ENCODE results near the gene LRRFIP1.

Gene LRRFIP1

DNA sequence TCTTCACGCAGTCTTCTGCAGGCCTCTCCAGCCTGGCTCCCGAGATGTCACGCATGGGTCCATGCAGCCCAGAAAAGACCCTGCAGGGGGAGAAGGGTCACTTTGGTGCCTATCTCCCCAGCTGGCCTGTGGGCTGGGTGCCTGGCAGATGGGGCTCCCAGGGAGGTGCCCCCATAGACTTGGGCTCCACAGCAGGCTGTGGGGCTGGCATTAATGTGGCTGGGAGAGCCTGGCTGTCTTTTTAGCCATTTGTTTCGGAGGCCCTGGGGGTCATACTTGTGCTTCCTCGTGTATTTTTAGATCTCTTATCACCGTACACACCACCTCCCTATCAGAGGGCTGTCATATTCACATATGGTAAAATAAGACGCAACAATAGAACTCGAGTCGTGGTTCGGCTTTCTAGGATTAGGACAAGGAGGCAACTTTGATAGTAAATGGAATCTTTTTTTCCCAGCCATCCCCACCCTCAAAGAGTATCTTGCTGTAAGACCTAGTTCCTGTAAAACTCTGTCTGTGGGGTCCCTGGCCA is 74.5 kb downstream of the LRRFIP1 start:
- H3F3A ChIP-seq (ENCODE audit: insufficient read depth, low read length) = peaks cover 54% of the 10 kb centered on the region
- H4K20me1 ChIP-seq (ENCODE audit: insufficient read depth, low read length) = peaks cover 7% of the 10 kb centered on the region; the same call in 1 of the 2 replicates
- DNase-seq = no peak
- no peak overlapping the region for H2AFZ ChIP-seq (ENCODE audit: low read length)
- peak overlapping the region; percentile 63 for H3K4me2 ChIP-seq (ENCODE audit: low read depth, low read length)
- H3K36me3 ChIP-seq (replicated peaks; ENCODE audit: insufficient read depth, low read length) = no peaks in the 10 kb centered on the region
- no peaks in the 10 kb centered on the region for H3K9me2 ChIP-seq (replicated peaks; ENCODE audit: insufficient read depth, low read length)
- H3K27me3 ChIP-seq (replicated peaks; ENCODE audit: insufficient read depth, low read length) = no peaks in the 10 kb centered on the region
- TF ChIP-seq, protein P1, sequence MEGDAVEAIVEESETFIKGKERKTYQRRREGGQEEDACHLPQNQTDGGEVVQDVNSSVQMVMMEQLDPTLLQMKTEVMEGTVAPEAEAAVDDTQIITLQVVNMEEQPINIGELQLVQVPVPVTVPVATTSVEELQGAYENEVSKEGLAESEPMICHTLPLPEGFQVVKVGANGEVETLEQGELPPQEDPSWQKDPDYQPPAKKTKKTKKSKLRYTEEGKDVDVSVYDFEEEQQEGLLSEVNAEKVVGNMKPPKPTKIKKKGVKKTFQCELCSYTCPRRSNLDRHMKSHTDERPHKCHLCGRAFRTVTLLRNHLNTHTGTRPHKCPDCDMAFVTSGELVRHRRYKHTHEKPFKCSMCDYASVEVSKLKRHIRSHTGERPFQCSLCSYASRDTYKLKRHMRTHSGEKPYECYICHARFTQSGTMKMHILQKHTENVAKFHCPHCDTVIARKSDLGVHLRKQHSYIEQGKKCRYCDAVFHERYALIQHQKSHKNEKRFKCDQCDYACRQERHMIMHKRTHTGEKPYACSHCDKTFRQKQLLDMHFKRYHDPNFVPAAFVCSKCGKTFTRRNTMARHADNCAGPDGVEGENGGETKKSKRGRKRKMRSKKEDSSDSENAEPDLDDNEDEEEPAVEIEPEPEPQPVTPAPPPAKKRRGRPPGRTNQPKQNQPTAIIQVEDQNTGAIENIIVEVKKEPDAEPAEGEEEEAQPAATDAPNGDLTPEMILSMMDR (IDR thresholded peaks at IDR 0.05; ENCODE audit: low read length) = no peak
- TF ChIP-seq EZH2 (optimal IDR thresholded peaks at IDR 0.05; ENCODE audit: low read depth, low read length) (no peak), EZH2phosphoT487 (IDR thresholded peaks at IDR 0.05; ENCODE audit: low read length) (no peak)
- H3K9ac ChIP-seq (ENCODE audit: low read length) = peak overlapping the region; percentile 84
- H3K79me2 ChIP-seq (ENCODE audit: low read length) = peaks cover 91% of the 10 kb centered on the region
- H3K4me1 ChIP-seq (ENCODE audit: low read length) = peaks cover 69% of the 10 kb centered on the region
- H3K9me3 ChIP-seq (replicated peaks; ENCODE audit: insufficient read depth, low read length) = no peaks in the 10 kb centered on the region
- peak overlapping the region; percentile 23 for H3K4me3 ChIP-seq (ENCODE audit: low read length)
- H3K27ac ChIP-seq (ENCODE audit: low read length) = peak overlapping the region; percentile 94

- Histone ChIP-seq H2AFZ (ENCODE audit: low read length) (no peak overlapping the region), H3K9me2 (replicated peaks; ENCODE audit: insufficient read depth, low read length) (no peaks in the 10 kb centered on the region), H3K36me3 (replicated peaks; ENCODE audit: insufficient read depth, low read length) (no peaks in the 10 kb centered on the region), H3K27ac (ENCODE audit: low read length) (peak overlapping the region; percentile 94), H3K9me3 (replicated peaks; ENCODE audit: insufficient read depth, low read length) (no peaks in the 10 kb centered on the region), H3K79me2 (ENCODE audit: low read length) (peaks cover 93% of the 10 kb centered on the region), H3K4me2 (ENCODE audit: low read depth, low read length) (peak overlapping the region; percentile 63), H3F3A (ENCODE audit: insufficient read depth, low read length) (peaks cover 46% of the 10 kb centered on the region), H3K4me1 (ENCODE audit: low read length) (peaks cover 62% of the 10 kb centered on the region), H3K9ac (ENCODE audit: low read length) (peak overlapping the region; percentile 84), H4K20me1 (ENCODE audit: insufficient read depth, low read length) (peaks cover 7% of the 10 kb centered on the region; the same call in 1 of the 2 replicates), H3K27me3 (replicated peaks; ENCODE audit: insufficient read depth, low read length) (no peaks in the 10 kb centered on the region), H3K4me3 (ENCODE audit: low read length) (peak overlapping the region; percentile 23)
- DNase-seq = peak; percentile 35
- TF ChIP-seq, protein P1 (IDR thresholded peaks at IDR 0.05; ENCODE audit: low read length) = no peak
- TF ChIP-seq EZH2 (optimal IDR thresholded peaks at IDR 0.05; ENCODE audit: low read depth, low read length) = no peak
- TF ChIP-seq EZH2phosphoT487 (IDR thresholded peaks at IDR 0.05; ENCODE audit: low read length) = no peak
These were observed 75.3 kb downstream of the LRRFIP1 start for GRCh38 chr2:237702441-237703391.

DNA sequence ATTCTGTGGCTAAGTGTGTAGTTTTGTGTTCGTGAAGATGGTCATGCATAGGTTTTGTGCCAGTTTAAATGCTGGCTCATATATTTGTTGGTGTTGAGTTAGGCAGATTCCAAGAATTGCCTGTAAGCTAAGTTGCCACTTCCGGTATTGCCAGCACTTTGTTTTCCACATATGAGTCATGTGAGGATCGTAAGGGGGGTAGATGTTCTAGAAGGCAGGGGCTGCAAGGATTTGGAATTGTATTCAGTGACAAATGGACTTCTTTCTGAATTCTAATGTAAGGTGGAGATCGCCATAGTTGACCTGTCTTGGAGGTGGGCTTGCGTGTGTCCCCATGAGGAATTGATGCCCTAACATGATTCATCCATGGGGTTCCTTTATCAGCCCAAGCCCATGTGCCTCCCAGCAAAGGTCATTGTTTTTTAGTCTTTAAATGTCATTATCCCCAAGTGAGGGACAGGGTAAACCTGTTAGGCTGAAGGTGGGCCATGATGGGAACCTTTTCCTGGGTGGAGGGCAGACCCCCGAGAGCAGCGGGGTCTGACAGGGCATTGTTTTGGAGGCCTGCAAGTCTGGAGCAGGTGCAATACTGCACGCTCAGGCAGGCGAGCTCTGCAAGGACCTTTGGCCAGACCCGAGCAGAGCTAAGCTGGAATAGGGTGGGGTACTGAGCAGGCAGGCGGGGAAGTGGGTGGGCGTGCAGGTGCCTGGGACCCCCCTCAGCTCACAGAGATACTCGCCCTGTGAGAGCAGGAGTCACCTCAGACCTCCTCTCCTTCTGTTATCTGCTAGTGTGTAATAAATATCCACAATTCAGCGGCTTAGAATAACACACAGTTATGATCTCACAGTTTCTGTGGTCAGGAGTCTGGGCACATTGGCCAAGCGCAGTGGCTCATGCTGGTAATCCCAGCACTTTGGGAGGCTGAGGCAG is 77.4 kb downstream of the LRRFIP1 start:
- H3K4me2 ChIP-seq (ENCODE audit: low read depth, low read length) = no peak overlapping the region; the same call in 1 of the 2 replicates
- no peaks in the 10 kb centered on the region for H3K9me3 ChIP-seq (replicated peaks; ENCODE audit: insufficient read depth, low read length)
- H3K27me3 ChIP-seq (replicated peaks; ENCODE audit: insufficient read depth, low read length) = no peaks in the 10 kb centered on the region
- no peaks in the 10 kb centered on the region for H3K36me3 ChIP-seq (replicated peaks; ENCODE audit: insufficient read depth, low read length)
- H3K9me2 ChIP-seq (replicated peaks; ENCODE audit: insufficient read depth, low read length) = no peaks in the 10 kb centered on the region
- no peak for DNase-seq
- H2AFZ ChIP-seq (ENCODE audit: low read length) = no peak overlapping the region
- peaks cover 46% of the 10 kb centered on the region for H3K4me1 ChIP-seq (ENCODE audit: low read length)
- H3K27ac ChIP-seq (ENCODE audit: low read length) = peak overlapping the region; percentile 94; the same call in 1 of the 2 replicates
- no peak overlapping the region for H3K4me3 ChIP-seq (ENCODE audit: low read length)
- H3K79me2 ChIP-seq (ENCODE audit: low read length) = peaks cover 93% of the 10 kb centered on the region
- H3K9ac ChIP-seq (ENCODE audit: low read length) = no peak overlapping the region; the same call in 1 of the 2 replicates
- peaks cover 35% of the 10 kb centered on the region for H3F3A ChIP-seq (ENCODE audit: insufficient read depth, low read length)
- TF ChIP-seq EZH2phosphoT487 (IDR thresholded peaks at IDR 0.05; ENCODE audit: low read length) (no peak), EZH2 (optimal IDR thresholded peaks at IDR 0.05; ENCODE audit: low read depth, low read length) (no peak)
- TF ChIP-seq, protein P1 (IDR thresholded peaks at IDR 0.05; ENCODE audit: low read length) = no peak
- peaks cover 14% of the 10 kb centered on the region; the same call in 1 of the 2 replicates for H4K20me1 ChIP-seq (ENCODE audit: insufficient read depth, low read length)

Data from MM.1S (cell line).